Activated naive CD8-positive, alpha-beta T cell treated with anti-CD3 and anti-CD28 coated beads, Interleukin-2, amount 10 ng/mL, durations not matched to agents 7 days and 5 days (primary cell): ENCODE measurements around the gene TMEM266. TPM values are rescaled to one million over a fixed set of nuclear protein-coding genes. Genes with fewer than 3 reads are reported as not detected.

Experiments used
- ATAC-seq: fragments of 150-1000 bp; cut with Tn5 transposase; one replicate; pipeline ENCODE4 v1.10.0; 2021; ENCODE audit warnings: low read depth, moderate library complexity
- POLR2A ChIA-PET: fragments of 350-600 bp; sonication (Branson Sonifier 250); formaldehyde crosslinking; loops from one replicate; lab custom pipeline; 2021; ENCODE audit warnings: antibody characterized with exemption; lab: Charles Lee
- DNase-seq: peaks from one replicate; pipeline ENCODE4 v3.0.0; 2021
- H3K27ac Mint-ChIP-seq: one replicate; pipeline ENCODE4 v1.8.0; 2022; ENCODE audit warnings: mild to moderate bottlenecking, mixed read lengths
- H3K27me3 Mint-ChIP-seq: one replicate; pipeline ENCODE4 v1.8.0; 2022; ENCODE audit warnings: mild to moderate bottlenecking, moderate library complexity, mixed read lengths
- H3K36me3 Mint-ChIP-seq: one replicate; pipeline ENCODE4 v1.8.0; 2021; ENCODE audit warnings: mild to moderate bottlenecking, mixed read lengths
- H3K4me1 Mint-ChIP-seq: one replicate; pipeline ENCODE4 v1.8.0; 2021; ENCODE audit warnings: mixed read lengths
- H3K4me3 Mint-ChIP-seq: one replicate; pipeline ENCODE4 v1.8.0; 2022; ENCODE audit warnings: mild to moderate bottlenecking, moderate library complexity, mixed read lengths
- H3K9me3 Mint-ChIP-seq: one replicate; pipeline ENCODE4 v1.8.0; 2021; ENCODE audit warnings: mixed read lengths
- total RNA-seq, 2 experiments: library from RNA; stranded (reverse); gene quantifications; one replicate each; pipeline ENCODE4 v1.2.3, GENCODE V29; 2021

The TMEM266 gene
- total RNA-seq, 2 experiments from 2014 or later = not detected

- Mint-ChIP-seq H3K36me3 (no peaks in the 10 kb centered on the region), H3K9me3 (no peaks in the 10 kb centered on the region), H3K4me1 (peaks cover 18% of the 10 kb centered on the region), H3K4me3 (no peak overlapping the region), H3K27me3 (peaks cover 15% of the 10 kb centered on the region), H3K27ac (no peak overlapping the region)
- no peak for ATAC-seq
- no peak for DNase-seq
- POLR2A ChIA-PET = interaction anchor here (0.5 kb wide), 1 partner anchor 1350 kb away, joined by 3 read pairs; no protein-coding TSS in a partner anchor
Observed at GRCh38 chr15:76149291-76149915, 89.6 kb downstream of the TMEM266 start.

DNA sequence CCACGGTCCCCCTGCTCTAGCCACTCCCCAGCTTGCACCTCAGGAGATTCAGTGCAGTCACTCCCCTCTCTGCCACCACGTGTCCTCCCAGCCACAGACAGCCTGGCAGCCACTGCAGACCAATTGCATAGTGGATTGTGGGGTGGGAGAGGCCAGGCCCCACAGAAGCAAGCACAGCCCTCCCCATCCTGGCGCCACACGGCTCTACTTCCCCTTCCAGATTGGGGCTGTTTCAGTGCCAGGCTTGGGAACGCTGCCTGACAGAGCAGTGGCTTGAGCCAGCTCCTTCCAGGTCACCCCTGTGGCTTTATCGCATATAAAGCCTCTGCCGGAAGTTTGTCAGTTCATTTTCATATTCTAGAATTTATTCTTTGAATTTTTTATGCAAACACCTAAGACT is 90.7 kb downstream of the TMEM266 start:
- DNase-seq (no peak), ATAC-seq (peak; percentile 19)
- Mint-ChIP-seq H3K4me3 (no peak overlapping the region), H3K27me3 (peaks cover 10% of the 10 kb centered on the region), H3K36me3 (no peaks in the 10 kb centered on the region), H3K27ac (no peak overlapping the region), H3K4me1 (peaks cover 14% of the 10 kb centered on the region), H3K9me3 (no peaks in the 10 kb centered on the region)
- POLR2A ChIA-PET = no interaction called here

- ATAC-seq = peak; percentile 79
- Mint-ChIP-seq H3K4me1 (peaks cover 11% of the 10 kb centered on the region), H3K9me3 (no peaks in the 10 kb centered on the region), H3K27ac (no peak overlapping the region), H3K4me3 (no peak overlapping the region), H3K36me3 (no peaks in the 10 kb centered on the region), H3K27me3 (peaks cover 10% of the 10 kb centered on the region)
- POLR2A ChIA-PET = no interaction called here
- peak; percentile 81 for DNase-seq
Observed at GRCh38 chr15:76150971-76151598, 91.3 kb downstream of the TMEM266 start.

- no peak for ATAC-seq
- peaks cover 11% of the 10 kb centered on the region for H3K4me1 Mint-ChIP-seq
- H3K4me3 Mint-ChIP-seq = no peak overlapping the region
- POLR2A ChIA-PET = no interaction called here
- peaks cover 10% of the 10 kb centered on the region for H3K27me3 Mint-ChIP-seq
- H3K27ac Mint-ChIP-seq = no peak overlapping the region
- no peak for DNase-seq
- no peaks in the 10 kb centered on the region for H3K9me3 Mint-ChIP-seq
- H3K36me3 Mint-ChIP-seq = no peaks in the 10 kb centered on the region
Observed at GRCh38 chr15:76151599-76151974, 91.8 kb downstream of the TMEM266 start.

GRCh38 chr15:76152197-76152596 is 92.4 kb downstream of the TMEM266 start:
- H3K36me3 Mint-ChIP-seq = no peaks in the 10 kb centered on the region
- H3K4me3 Mint-ChIP-seq = no peak overlapping the region
- ATAC-seq (no peak), DNase-seq (no peak)
- peaks cover 11% of the 10 kb centered on the region for H3K4me1 Mint-ChIP-seq
- no peak overlapping the region for H3K27ac Mint-ChIP-seq
- peaks cover 7% of the 10 kb centered on the region for H3K27me3 Mint-ChIP-seq
- no peaks in the 10 kb centered on the region for H3K9me3 Mint-ChIP-seq
- POLR2A ChIA-PET = no interaction called here

- peaks cover 7% of the 10 kb centered on the region for H3K27me3 Mint-ChIP-seq
- no peaks in the 10 kb centered on the region for H3K36me3 Mint-ChIP-seq
- H3K4me3 Mint-ChIP-seq = no peak overlapping the region
- H3K9me3 Mint-ChIP-seq = no peaks in the 10 kb centered on the region
- ATAC-seq = no peak
- H3K27ac Mint-ChIP-seq = no peak overlapping the region
- no peak for DNase-seq
- POLR2A ChIA-PET = no interaction called here
- H3K4me1 Mint-ChIP-seq = peaks cover 8% of the 10 kb centered on the region
Observed at GRCh38 chr15:76153241-76154197, 93.7 kb downstream of the TMEM266 start.

DNA sequence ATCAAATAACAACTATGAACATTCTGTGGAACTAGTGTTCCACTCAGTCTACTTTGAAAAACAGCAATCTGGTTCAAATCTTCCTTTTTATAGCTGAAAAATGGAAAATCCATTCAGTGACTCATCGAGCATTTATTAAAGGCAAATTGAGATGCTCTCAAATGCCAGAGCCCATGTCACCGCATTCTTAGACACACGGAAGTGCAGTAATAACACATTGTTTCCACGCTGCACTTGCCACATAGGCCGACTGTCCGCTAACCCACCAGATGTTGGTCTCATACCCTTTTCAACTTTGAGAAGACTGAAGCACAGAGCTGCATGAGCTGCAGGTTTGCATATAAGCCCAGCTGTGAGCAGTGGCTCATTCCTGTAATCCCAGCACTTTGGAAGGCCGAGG is 95.9 kb downstream of the TMEM266 start:
- no peak for DNase-seq
- POLR2A ChIA-PET = no interaction called here
- H3K27me3 Mint-ChIP-seq = peaks cover 3% of the 10 kb centered on the region

DNA sequence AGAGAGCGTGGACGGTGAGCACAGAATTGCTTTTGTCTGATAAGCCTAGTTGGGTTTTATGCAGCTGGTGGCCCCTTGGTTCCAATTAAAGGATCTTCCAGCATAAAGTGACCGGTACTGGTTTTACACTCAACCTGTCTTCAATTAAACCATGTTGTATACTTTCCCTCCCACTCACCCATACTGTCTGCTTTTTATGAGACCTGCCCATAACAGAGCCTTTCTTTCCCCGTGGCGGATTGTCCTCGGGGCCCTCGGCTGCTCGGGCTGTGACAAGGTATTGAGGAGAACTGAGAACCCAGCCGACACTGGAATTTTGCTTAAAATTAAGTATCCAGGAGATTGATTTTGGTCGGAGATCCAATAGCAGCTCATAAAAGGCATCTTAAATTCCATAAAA is 98.4 kb downstream of the TMEM266 start:
- H3K36me3 Mint-ChIP-seq = no peaks in the 10 kb centered on the region
- H3K27me3 Mint-ChIP-seq = peaks cover 3% of the 10 kb centered on the region
- no peak for ATAC-seq
- POLR2A ChIA-PET = no interaction called here
- H3K4me3 Mint-ChIP-seq = no peak overlapping the region
- H3K9me3 Mint-ChIP-seq = no peaks in the 10 kb centered on the region
- no peak for DNase-seq
- no peak overlapping the region for H3K27ac Mint-ChIP-seq
- H3K4me1 Mint-ChIP-seq = no peaks in the 10 kb centered on the region

More for the DNA sequence above, 95.9 kb downstream of the TMEM266 start:
- Mint-ChIP-seq H3K4me1 (peaks cover 4% of the 10 kb centered on the region), H3K4me3 (no peak overlapping the region), H3K27ac (no peak overlapping the region), H3K9me3 (no peaks in the 10 kb centered on the region), H3K36me3 (no peaks in the 10 kb centered on the region)
- no peak for ATAC-seq

DNA sequence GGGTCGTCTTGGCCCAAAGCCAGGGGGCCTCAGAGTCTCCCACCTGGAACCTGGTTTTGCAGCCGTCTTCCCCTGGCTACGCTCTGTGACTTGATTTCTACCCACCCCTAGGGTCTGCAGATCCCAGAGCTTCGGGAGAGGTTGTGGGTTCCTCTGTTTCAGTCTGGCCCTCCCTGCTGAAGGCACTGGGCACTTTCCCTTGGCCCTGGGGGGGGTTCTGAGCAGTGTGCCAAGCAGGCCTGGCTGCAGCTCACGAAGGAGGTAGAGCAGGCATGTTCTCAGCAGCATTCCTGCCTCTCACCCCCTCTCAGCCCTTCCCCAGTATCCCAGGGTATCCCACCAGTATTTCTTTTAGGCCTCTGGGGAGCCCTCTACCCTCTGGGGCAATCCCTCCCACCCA is 99.0 kb downstream of the TMEM266 start:
- Mint-ChIP-seq H3K9me3 (no peaks in the 10 kb centered on the region), H3K27me3 (peaks cover 3% of the 10 kb centered on the region), H3K36me3 (no peaks in the 10 kb centered on the region), H3K4me3 (no peak overlapping the region), H3K4me1 (no peaks in the 10 kb centered on the region), H3K27ac (no peak overlapping the region)
- ATAC-seq = no peak
- POLR2A ChIA-PET = no interaction called here
- DNase-seq = no peak

DNA sequence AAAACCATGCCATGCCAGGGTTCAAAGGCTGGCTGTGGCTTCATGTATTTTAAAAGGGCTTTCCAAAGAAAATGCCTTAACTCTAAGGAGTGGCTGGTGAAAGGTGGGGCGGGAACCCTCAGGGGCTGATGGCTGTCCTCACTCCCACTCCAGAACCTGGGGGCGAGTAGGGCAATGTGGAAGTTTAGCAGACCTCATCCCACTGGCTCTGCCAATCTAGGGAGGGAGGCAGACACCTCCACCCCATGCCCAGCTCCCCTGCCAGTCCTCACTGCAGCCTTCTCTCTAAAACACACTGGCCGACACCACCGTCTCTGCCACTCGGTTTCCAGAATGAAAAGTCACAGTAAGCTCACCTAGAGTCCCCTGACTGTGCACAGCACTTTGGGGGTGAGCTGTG is 99.5 kb downstream of the TMEM266 start:
- no peak for DNase-seq
- H3K27me3 Mint-ChIP-seq = peaks cover 3% of the 10 kb centered on the region
- POLR2A ChIA-PET = no interaction called here
- H3K4me3 Mint-ChIP-seq = no peak overlapping the region
- H3K4me1 Mint-ChIP-seq = no peaks in the 10 kb centered on the region
- no peak overlapping the region for H3K27ac Mint-ChIP-seq
- H3K36me3 Mint-ChIP-seq = no peaks in the 10 kb centered on the region
- ATAC-seq = no peak
- H3K9me3 Mint-ChIP-seq = no peaks in the 10 kb centered on the region

GRCh38 chr15:76160426-76161152 is 100.8 kb downstream of the TMEM266 start:
- no peaks in the 10 kb centered on the region for H3K9me3 Mint-ChIP-seq
- no peaks in the 10 kb centered on the region for H3K27me3 Mint-ChIP-seq
- H3K36me3 Mint-ChIP-seq = no peaks in the 10 kb centered on the region
- H3K27ac Mint-ChIP-seq = no peak overlapping the region
- no peak for ATAC-seq
- POLR2A ChIA-PET = no interaction called here
- H3K4me3 Mint-ChIP-seq = no peak overlapping the region
- H3K4me1 Mint-ChIP-seq = no peaks in the 10 kb centered on the region
- no peak for DNase-seq

DNA sequence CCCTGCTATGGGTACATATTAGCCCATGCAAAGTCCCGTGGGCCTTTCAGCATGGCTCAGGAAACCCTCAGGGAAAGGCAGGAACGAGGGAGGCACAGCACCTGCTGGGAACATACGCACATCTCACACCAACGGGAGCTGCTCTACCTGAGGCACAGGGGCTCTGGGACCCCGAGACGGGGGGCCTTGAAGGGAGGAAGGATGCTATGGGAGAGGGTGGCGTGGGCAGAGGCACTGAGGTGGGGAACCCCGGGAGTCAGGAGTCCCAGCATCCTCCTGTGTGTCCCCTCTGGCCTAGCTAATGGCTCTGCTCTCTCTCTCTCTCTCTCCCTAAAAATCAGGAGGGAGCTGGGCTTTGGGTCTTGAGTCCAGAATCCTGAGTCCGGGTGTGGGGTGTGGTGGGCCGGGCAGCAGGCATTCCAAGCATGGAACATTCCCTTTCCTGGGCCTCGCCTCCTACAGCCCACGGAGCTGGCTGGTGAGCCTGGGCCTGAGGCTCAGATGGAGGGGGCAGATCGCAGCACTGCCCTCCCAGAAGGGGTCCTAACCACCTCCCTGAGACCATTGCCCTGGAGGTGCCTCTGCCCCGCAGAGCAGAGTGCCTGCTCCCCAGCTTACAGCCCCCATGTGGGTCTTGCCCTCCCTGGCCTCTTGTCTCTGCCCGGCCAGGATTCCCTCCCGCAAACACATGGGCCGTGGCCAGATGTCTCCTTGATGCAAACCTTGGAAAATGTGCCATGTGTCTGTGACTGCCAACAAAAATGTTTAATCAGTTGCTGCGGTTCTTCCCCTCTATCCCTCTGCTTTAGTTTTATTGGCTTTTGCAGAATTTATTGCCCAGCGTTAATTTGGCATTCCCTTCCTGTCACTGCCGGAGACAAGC is 101.6 kb downstream of the TMEM266 start:
- Mint-ChIP-seq H3K4me3 (no peak overlapping the region), H3K9me3 (no peaks in the 10 kb centered on the region), H3K27me3 (no peaks in the 10 kb centered on the region), H3K27ac (no peak overlapping the region), H3K36me3 (no peaks in the 10 kb centered on the region), H3K4me1 (no peaks in the 10 kb centered on the region)
- POLR2A ChIA-PET = no interaction called here
- ATAC-seq (no peak), DNase-seq (no peak)
